Measurements from ENCODE around the gene MYO5B.

- no peak for TF ChIP-seq CTCF (conservative IDR thresholded peaks at IDR 0.05)
- TF ChIP-seq ZFX (IDR thresholded peaks at IDR 0.05) = no peak
Measured at GRCh38 chr18:50142441-50143120, 52.4 kb downstream of the MYO5B start.
